HG03457 (cell line): ENCODE data around the gene CLBA1.

Experiments
- ATAC-seq: cut with Tn5 transposase; IDR thresholded peaks from one replicate; pipeline ENCODE4 v1.9.1; 2021; ENCODE audit warnings: moderate number of reproducible peaks; ENCODE audit not compliant: unreplicated experiment

CLBA1 gene

GRCh38 chr14:105042813-105043212, 57.2 kb downstream of the CLBA1 start:
- ATAC-seq: no peak

DNA sequence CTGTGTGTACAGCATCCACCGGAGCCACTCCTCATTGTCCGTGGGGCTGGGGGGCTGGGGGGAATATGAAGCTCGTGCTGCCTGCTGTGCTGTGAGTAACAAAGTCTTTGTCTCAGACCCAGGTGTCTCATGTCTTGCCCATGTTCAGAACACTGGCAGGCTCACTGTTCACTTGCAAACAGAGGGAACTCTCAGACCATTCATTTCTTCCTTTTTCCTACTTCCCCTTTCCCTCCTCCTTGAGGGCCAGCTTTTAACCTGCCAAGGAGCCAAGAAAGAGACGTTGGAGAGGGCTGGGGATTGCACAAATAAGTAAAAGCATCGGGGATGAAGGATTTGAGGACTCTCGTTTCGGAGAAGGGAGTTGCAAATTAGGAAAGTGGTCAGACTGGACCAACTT, 58.1 kb downstream of the CLBA1 start:
- ATAC-seq: no peak
